Neural progenitor cell (in vitro differentiated cells): ENCODE data around the gene PRCP.

Experiments
- CTCF ChIP-seq: fragments of 200-600 bp; sonication (generic); IDR thresholded peaks from 2 replicates; pipeline ENCODE4 v1.5.1; 2017; ENCODE audit warnings: antibody characterized with exemption, mild to moderate bottlenecking
- EZH2 ChIP-seq: fragments of 200-600 bp; sonication (generic); IDR thresholded peaks from 2 replicates; pipeline ENCODE4 v1.6.1; 2017; ENCODE audit warnings: antibody characterized with exemption, mild to moderate bottlenecking, moderate library complexity

GRCh38 chr11:82945682-82946081 is 45.5 kb upstream of the PRCP start:
- TF ChIP-seq CTCF (no peak), EZH2 (no peak)
